GM21423 (cell line): ENCODE results near the gene GSS.

Experiments
- ATAC-seq: cut with Tn5 transposase; IDR thresholded peaks from one replicate; pipeline ENCODE4 v1.9.1; 2021; ENCODE audit warnings: mild to moderate bottlenecking, moderate library complexity; ENCODE audit not compliant: unreplicated experiment

GSS gene

DNA sequence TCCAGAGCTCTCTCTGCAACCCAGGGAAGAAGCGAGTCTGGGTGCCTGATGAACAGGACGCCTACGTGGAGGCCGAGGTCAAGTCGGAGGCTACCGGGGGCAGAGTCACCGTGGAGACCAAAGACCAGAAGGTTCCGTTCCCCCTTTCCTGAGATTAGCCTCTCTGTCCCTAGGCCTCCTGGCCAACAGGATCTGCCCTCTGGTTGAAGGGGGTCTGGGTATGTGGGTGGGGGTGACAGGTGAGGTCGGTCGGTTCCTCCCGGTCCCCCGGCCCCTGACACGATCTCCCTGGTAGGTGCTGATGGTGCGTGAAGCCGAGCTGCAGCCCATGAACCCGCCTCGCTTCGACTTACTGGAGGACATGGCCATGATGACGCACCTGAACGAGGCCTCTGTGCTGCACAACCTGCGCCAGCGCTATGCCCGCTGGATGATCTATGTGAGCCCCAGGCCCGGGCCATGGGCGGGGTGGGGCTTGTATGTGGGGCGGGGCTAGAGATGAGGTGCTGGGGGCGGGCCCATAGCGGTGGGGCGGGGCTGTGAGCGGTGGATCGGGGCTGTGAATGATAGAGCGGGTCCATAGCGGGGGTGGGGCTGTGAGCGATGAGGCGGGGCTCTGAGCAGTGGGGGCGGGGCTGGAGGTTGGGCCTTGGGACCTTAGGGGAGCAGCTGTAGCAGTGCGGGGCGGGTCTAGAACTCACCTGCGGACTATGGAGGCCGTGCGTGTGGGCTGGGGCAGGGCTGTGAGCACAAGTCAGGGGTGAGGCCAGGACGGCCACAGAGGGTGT is 24.0 kb upstream of the GSS start:
- ATAC-seq = no peak

- ATAC-seq = no peak
These were observed 22.6 kb upstream of the GSS start for GRCh38 chr20:34978092-34978744.

DNA sequence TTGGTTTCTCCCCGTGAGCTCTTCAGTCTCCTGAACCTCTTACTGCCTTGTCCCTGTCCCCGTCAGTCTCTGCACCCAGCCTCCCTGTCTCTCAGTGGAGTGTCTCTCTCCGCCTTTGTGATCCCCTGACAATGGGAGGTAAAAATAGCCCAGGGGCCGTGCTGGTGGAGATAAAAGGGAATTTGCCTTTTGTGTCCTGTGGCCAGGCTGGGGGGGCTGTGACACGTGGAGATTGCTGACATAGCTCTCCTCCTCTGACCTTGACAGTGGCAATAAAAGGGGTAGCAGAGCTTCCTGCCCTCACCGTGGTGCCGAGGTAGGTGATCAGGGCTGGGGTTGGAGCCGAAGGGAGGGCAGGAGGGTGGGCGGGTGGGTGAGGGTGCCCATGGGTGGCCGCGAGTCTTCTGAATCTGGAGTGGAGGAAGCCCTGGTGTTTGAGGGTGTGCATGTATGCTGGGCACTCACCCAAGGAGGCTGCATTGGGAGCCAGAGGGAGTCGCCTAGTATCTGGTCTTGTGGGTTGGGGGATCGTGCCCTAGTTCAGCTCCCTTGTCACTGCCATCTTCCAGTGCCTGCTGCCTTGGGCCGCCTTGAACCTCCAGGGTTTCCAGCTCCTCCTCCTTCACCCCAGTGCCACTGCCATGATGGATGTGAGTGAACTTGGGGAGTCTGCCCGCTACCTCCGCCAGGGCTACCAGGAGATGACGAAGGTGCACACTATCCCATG is 21.9 kb upstream of the GSS start:
- no peak for ATAC-seq

GRCh38 chr20:34976286-34976685 is 20.7 kb upstream of the GSS start:
- no peak for ATAC-seq

DNA sequence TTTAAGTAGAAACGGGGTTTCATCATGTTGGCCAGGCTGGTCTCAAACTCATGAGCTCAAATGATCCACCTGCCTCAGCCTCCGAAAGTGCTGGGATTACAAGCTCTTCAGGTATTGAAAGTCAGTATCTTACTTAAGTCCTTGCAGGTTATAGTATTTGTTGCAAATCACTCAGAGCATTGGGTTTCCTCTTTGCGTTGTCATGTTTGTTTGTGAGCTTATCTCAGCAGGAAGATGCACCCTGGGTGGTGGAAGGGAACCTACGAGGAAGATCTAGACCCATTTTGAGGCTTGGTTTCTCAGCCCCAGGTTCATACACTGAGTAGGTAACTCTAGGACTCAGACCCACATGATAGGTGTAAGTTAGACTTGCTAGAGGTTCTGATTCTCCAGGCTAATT is 18.6 kb upstream of the GSS start:
- no peak for ATAC-seq

DNA sequence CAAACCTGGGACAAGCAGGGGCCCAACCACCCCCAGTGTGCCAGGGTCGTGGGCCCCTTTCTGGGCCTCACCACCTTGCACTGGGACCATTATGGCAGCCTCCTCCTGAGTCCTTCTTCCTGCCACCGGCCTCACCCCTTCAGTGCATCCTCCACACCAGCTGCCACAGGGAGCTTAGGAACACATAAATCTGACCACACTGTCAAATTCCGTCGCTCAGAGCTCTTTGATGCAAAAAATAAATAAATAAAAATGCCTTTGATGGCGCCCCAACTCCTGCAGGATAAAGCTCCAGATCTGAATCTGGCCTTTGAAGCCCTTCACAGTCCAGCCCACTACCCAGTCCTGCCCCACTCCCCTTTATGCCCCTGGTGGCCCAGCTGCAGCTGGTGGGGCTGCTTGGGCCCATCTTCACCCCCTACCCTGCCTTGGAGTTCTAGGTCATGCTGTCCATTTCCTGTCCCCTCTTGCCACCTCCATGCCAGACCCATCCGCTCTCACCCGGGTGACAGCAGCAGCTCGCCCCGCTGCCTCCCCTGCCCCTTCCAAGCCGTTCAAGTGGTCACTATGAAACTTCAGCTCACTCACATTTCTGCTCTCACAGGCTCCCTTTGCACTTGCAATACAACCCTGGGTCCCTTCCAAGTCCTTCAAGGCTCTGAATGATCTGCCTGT is 16.1 kb upstream of the GSS start:
- no peak for ATAC-seq

DNA sequence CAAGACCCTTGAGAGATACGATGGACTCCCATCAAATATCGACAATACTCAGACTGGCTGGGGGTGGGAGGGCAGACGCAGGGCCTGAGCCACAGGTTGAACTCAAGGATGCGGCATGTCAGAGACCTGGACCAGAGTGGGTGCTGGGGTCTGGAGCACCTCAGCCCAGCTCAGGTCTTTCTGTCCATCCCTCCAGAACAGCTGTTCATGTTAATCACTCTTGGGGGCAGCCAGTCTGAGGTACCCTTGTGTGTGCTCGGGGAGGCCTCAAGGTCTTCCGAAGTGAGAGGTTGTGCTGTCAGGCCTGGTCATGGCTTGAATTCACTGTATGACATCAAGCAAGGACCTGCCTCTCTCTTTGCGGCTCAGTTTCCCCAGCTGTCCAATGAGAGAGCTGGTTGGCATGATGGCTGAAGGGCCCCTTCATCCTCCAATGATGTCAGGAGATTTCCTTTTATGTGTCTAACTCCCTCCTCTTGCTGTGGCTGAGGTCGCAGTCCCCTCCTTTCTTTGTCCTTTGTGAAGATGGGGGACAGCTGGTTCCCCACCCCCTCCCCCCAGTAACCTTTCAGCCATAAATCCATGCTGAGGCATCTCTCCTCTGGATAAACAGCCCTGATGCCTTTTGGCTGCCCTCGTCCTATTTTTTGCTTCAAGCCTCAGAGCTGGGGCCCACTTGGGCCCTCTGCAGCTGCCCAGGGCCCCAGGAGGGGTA is 15.4 kb upstream of the GSS start:
- ATAC-seq = no peak

DNA sequence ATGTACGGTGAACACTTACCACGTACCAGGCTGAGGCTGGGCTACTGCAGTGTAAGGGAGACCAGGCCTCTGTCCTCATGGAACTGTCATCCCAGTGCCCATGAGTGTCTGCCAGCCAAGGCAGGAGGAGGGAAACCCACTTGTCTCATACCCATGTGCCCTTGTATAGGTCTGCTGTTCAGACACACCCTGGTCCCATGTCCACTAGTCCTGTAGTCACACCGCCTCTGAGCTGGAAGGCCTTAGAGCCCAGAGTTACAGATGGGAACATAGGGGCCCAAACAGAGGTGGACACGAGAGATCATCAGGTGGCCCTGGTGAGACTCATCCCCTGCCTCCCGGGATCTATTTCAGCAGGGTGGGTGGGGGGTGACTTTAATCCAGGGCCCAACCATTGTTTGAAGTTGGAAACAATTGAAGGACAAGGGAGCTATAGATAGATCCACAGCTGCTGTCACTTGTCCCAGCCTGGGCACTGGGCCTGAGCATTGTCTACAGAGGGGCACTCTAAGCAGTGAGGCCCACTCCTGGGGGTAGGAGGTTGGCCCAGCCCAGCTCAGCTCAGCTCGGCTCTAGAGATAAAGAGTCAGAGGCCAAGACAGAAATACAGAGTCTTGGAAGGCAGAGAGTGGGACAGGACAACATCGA is 14.7 kb upstream of the GSS start:
- no peak for ATAC-seq

DNA sequence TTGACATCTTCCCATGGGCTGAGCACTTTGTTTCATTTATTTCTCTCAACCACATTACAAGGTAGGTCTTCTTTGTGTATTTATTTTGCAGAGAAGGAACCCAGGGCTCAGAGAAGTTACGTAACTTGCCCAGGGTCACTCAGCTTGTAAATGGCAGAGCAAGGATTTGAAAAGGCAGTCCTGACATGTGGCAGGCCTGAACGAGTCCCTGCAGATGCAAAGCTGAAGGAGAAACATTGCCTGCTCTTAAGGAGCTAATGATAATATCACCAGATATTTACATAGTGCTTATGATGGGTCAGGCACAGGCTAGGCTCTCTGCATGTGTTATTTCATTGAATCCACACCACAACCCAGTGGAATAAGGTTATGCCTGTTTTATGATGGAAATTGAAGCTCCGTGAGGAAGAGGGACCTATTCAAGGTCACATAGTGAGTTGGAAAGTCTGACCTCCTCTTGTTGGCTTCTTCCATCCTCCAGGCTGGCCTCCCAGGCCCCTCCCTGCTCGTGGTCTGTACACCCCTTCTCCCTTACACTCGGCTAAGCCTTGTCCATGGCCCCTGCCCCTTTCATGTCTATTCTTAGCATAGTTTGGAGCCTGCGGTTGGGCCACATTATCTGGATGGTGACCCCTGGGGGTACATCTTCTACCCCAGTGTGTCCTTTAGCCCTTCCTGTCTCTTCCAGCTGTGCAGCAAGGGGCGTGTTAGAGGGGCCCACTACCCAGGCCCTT is 12.6 kb upstream of the GSS start:
- no peak for ATAC-seq

DNA sequence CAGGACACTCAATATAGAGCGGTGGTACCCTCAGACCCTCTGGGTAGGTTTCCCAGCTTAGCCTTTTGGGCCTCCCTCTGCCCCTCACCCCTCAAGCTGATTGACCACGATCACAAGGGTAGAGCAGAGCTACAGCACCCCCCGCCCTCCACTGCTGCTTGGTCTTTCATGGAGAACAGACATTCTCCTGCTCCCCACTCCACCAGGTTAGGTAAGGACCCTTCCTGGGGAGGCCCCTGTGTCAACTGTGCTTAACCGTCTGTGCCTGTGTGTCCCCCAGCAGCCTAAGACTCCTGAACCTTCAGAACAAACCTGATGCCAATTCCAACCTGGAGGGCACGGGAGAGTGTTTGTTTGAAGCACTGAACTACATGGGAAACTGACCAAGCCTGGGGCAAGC is 11.8 kb upstream of the GSS start:
- ATAC-seq = no peak

DNA sequence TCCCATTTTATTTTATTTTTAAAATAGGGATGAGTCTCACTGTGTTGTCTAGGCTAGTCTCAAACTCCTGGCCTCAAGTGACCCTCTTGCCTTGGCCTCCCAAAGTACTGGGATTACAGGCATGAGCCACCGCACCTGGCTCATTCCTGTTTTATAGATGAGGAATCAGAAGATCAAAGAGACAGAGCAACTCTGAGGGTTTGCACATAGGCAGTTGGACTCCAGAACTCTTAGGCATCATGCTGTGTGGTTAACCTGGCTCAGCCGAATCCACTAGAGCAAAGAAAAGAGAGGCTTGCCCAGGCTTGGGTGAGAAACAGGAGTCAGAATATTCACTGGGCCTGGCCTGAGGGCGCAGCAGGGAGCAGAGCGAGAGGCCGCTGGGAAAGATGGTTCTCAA is 9.4 kb upstream of the GSS start:
- no peak for ATAC-seq

- no peak for ATAC-seq
These were observed 8.9 kb upstream of the GSS start for GRCh38 chr20:34964486-34964885.

GRCh38 chr20:34956751-34957472 is 1.3 kb upstream of the GSS start:
- no peak for ATAC-seq

DNA sequence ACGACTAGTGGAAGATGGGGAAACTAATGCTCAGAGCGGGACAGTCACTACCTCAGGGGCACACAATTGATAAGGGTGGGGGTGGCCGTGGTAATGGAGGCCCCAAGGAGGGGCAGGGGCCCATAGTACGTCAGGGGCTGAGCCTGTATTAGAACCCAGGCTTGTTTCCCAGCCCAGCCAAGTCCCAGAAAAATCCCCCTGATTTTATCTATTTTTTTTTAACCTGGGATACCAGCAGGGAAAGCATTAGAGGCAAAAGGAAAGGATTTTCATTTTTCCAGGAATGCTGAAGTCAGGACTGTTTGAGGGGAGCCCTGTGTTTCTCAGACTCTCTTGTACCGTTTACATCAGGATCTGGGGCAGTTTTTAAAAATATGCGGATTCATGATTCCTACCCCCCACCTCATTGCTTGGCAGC is 444 bp upstream of the GSS start:
- ATAC-seq = no peak

- peak; percentile 8 for ATAC-seq
These were observed 739 bp downstream of the GSS start for GRCh38 chr20:34954904-34955230.

DNA sequence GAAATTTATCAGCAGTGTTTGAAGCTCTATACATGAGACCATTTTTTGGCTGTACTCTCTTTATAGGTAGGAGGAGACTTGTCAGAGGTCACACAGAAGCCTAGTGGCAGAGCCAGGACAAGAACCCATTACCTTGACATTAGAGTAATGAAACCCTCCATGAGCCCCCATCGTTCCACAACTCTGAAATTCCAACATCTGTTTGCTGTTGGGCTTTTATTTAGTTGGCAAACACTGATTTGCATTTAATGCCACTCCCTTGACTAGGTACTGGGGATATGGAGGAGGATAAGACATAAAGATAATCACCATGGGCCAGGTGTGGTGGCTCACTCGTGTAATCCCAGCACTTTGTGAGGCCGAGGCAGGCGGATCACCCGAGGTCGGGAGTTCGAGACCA is 1.6 kb downstream of the GSS start:
- no peak for ATAC-seq

GRCh38 chr20:34952671-34953070 is 2.9 kb downstream of the GSS start:
- no peak for ATAC-seq

DNA sequence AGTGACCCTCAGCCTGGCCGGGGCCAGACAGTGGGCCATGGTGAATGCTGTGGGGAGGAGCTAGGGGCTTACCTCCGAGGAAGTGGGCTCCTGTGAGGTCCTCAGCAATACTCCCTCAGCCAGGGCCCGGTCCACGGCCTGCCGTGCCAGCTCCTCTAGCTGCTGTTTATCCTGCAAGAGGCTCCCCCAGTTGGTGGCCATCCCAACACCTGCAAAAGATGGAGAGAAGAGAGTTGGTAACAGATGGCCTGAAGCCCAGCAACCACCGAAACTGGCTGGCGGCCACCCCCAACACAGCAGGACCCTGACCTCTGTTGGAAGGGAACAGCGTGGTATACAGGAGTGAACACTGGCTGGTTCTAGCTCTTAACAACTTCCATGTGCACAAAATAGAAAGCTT is 4.0 kb downstream of the GSS start:
- no peak for ATAC-seq

DNA sequence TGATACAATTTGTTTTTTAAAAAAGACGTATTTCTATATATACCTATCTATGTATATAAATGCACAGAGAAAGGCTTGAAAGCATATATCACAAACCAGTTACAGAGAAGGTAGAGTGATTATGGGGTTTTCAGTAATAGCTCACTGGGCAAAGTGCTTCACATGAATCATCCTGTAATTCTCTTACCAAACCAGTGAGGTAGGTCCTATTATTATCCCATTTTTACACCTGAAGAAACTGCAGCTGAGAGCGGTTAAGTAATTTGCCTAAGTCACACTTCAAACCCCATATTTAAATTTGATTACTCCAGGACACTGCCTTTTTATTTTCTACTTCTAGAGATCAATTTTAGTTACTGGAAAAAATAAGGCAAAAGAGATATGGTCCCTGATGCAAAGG is 4.4 kb downstream of the GSS start:
- no peak for ATAC-seq
